ENCODE results near the gene AOC2. TPM values are rescaled to one million over a fixed set of nuclear protein-coding genes. Genes with fewer than 3 reads are reported as not detected.

The AOC2 gene
- total and polyA plus RNA-seq, 2 of the 13 experiments (the other 11 are each of a cell fraction or from before 2014, with no cell fraction given): 1.2 to 3.3 TPM

DNA sequence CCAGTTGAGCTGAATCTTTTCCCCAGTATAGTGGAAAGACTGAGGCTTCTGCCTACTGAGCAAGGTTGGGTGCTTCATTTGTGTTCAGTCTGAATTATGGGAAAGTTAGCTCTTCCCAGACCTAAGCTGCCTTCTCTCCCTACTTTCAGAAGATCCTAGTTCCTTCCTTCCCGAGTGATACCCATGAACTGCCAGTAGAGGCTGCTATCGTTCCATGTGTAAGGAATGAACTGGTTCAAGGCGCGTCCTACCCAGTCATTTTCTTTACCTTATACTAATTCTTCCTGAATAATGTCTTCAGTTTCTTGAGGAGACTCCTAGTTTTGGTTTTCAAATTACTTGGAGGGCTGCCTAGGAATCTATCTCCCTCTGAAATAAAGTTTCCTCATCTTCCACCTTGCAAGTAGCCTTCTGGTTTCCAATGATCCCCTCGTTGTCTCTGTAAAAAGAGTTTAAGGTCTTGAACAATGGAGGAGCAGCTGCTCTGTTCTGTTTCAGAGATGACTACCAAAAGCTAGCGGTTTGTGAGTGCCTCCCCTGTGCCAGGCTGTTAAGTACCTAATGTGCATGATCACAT lies 934 bp upstream of the AOC2 start (continued):
- TF ChIP-seq, protein P1, sequence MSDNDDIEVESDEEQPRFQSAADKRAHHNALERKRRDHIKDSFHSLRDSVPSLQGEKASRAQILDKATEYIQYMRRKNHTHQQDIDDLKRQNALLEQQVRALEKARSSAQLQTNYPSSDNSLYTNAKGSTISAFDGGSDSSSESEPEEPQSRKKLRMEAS (IDR thresholded peaks at IDR 0.05): no peak
- TF ChIP-seq, protein P2, sequence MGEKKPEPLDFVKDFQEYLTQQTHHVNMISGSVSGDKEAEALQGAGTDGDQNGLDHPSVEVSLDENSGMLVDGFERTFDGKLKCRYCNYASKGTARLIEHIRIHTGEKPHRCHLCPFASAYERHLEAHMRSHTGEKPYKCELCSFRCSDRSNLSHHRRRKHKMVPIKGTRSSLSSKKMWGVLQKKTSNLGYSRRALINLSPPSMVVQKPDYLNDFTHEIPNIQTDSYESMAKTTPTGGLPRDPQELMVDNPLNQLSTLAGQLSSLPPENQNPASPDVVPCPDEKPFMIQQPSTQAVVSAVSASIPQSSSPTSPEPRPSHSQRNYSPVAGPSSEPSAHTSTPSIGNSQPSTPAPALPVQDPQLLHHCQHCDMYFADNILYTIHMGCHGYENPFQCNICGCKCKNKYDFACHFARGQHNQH (CRISPR knock-in tag; IDR thresholded peaks at IDR 0.05): peak; percentile 62; the same call in 1 of the 2 replicates
- TF ChIP-seq ZNF484 (CRISPR knock-in tag; IDR thresholded peaks at IDR 0.05; ENCODE audit: borderline replicate concordance, low read depth) (no peak), ELF3 (CRISPR knock-in tag; IDR thresholded peaks at IDR 0.05) (peak; percentile 57), ZNF343 (CRISPR knock-in tag; IDR thresholded peaks at IDR 0.05) (no peak)
- TF ChIP-seq, protein P3, sequence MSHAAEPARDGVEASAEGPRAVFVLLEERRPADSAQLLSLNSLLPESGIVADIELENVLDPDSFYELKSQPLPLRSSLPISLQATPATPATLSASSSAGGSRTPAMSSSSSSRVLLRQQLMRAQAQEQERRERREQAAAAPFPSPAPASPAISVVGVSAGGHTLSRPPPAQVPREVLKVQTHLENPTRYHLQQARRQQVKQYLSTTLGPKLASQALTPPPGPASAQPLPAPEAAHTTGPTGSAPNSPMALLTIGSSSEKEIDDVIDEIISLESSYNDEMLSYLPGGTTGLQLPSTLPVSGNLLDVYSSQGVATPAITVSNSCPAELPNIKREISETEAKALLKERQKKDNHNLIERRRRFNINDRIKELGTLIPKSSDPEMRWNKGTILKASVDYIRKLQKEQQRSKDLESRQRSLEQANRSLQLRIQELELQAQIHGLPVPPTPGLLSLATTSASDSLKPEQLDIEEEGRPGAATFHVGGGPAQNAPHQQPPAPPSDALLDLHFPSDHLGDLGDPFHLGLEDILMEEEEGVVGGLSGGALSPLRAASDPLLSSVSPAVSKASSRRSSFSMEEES (CRISPR knock-in tag; IDR thresholded peaks at IDR 0.05): 0 out of 2 replicates have a peak, but pooled peaks have one; percentile 45

DNA sequence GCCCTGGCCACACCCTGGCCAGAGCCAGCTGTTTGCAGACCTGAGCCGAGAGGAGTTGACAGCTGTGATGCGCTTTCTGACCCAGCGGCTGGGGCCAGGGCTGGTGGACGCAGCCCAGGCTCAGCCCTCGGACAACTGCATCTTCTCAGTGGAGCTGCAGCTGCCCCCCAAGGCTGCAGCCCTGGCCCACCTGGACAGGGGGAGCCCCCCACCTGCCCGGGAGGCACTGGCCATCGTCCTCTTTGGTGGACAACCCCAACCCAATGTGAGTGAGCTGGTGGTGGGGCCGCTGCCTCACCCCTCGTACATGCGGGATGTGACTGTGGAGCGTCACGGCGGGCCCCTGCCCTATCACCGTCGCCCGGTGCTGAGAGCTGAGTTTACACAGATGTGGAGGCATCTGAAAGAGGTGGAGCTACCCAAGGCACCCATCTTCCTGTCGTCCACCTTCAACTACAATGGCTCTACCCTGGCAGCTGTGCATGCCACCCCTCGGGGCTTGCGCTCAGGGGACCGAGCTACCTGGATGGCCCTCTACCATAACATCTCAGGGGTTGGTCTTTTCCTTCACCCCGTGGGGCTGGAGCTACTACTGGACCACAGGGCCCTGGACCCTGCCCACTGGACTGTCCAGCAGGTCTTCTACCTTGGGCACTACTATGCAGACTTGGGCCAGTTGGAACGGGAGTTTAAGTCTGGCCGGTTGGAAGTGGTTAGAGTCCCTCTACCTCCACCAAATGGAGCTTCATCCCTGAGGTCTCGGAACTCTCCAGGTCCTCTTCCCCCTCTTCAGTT lies 578 bp downstream of the AOC2 start:
- no peaks in the 10 kb centered on the region for H3K9me3 ChIP-seq (ENCODE audit: low read length)
- TF ChIP-seq KAT2B (IDR thresholded peaks at IDR 0.05; ENCODE audit: borderline replicate concordance, low read depth, low read length): no peak
- TF ChIP-seq CAMTA2 (CRISPR knock-in tag; IDR thresholded peaks at IDR 0.05; ENCODE audit: borderline replicate concordance): no peak
- TF ChIP-seq AGO2 (optimal IDR thresholded peaks at IDR 0.05; ENCODE audit: low read depth, low read length): peak; percentile 94
- TF ChIP-seq, protein P4, sequence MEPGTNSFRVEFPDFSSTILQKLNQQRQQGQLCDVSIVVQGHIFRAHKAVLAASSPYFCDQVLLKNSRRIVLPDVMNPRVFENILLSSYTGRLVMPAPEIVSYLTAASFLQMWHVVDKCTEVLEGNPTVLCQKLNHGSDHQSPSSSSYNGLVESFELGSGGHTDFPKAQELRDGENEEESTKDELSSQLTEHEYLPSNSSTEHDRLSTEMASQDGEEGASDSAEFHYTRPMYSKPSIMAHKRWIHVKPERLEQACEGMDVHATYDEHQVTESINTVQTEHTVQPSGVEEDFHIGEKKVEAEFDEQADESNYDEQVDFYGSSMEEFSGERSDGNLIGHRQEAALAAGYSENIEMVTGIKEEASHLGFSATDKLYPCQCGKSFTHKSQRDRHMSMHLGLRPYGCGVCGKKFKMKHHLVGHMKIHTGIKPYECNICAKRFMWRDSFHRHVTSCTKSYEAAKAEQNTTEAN (CRISPR knock-in tag; conservative IDR thresholded peaks at IDR 0.05): no peak
- TF ChIP-seq POGZ (CRISPR knock-in tag; IDR thresholded peaks at IDR 0.05): no peak
- TF ChIP-seq TARDBP (CRISPR knock-in tag; IDR thresholded peaks at IDR 0.05): no peak
- 0 out of 2 replicates have a peak, but pooled peaks have one; percentile 35 for TF ChIP-seq ZNF138 (CRISPR knock-in tag; IDR thresholded peaks at IDR 0.05; ENCODE audit: low read depth)
- peak; percentile 12; the same call in 1 of the 2 replicates for TF ChIP-seq JUND (CRISPR knock-in tag; IDR thresholded peaks at IDR 0.05)
- TF ChIP-seq POLR2AphosphoS5 (IDR thresholded peaks at IDR 0.05; ENCODE audit: low read depth, low read length): 0 out of 2 replicates have a peak, but pooled peaks have one; percentile 11
- TF ChIP-seq EED (CRISPR knock-in tag; IDR thresholded peaks at IDR 0.05): no peak
- 0 out of 2 replicates have a peak, but pooled peaks have one; percentile 12 for TF ChIP-seq POLR2G (IDR thresholded peaks at IDR 0.05; ENCODE audit: low read depth, low read length)
- TF ChIP-seq RBFOX2 (IDR thresholded peaks at IDR 0.05; ENCODE audit: low read depth, low read length): peak; percentile 75
- POLR2A ChIA-PET: interaction anchor here (1.1 to 5.0 kb wide), 8 partner anchors 10 to 154 kb away, joined by 4 to 39 read pairs (median 12); partner anchors contain the start of genes BECN1, PSME3 and RPL27
- peaks cover 34 to 54% of the 10 kb centered on the region in 2 experiments for H3K36me3 ChIP-seq (replicated peaks in 1 of 2; ENCODE audit: control insufficient read depth in 1 of 2, insufficient read depth in 2 of 2, low read length in 2 of 2)
- no peak overlapping the region for H3K27ac ChIP-seq (ENCODE audit: extremely low read length, insufficient read depth, low read length)
- H3K4me2 ChIP-seq (ENCODE audit: low read depth, low read length): no peak overlapping the region
- 98% methylated on average over 19 of the region's 24 CpGs for WGBS (ENCODE audit: low lambda C conversion rate)
- CTCF ChIA-PET (ENCODE audit: low intra/inter-chr PET ratio, low total read pairs): interaction anchor here (2.6 to 3.6 kb wide), 2 partner anchors 84 to 92 kb away, joined by 32 to 68 read pairs; no protein-coding TSS in a partner anchor
- H2AFZ ChIP-seq (ENCODE audit: low read length): no peak overlapping the region
- no peaks in the 10 kb centered on the region for H4K20me1 ChIP-seq (ENCODE audit: insufficient read depth, low read length)
- in situ Hi-C loops (cut with HindIII; ENCODE audit: extremely low pct_ligation_motif_present, low pct_unique_long_range_greater_than_20kb) (loop anchor here (5.0 to 10.0 kb wide), 2 partner anchors 82 to 140 kb away; partner anchors contain the start of genes PTGES3L and RUNDC1), intact Hi-C loops (cut with micrococcal nuclease; ENCODE audit: unreplicated experiment) (loop anchor here (5.0 kb wide), 1 partner anchor 137 kb away; the partner anchor contains the start of genes PTGES3L and RUNDC1)
- FAIRE-seq (no peak), DNase-seq (ENCODE audit: low spot score) (no peak), ATAC-seq (no peak)
- no peak overlapping the region for H3K9ac ChIP-seq (ENCODE audit: insufficient read depth, low read depth, low read length)
- BruUV-seq (replicated peaks): no TSS peak
- H3K79me2 ChIP-seq (ENCODE audit: insufficient read depth, low read length): no peaks in the 10 kb centered on the region
- H3K4me1 ChIP-seq (ENCODE audit: insufficient read depth, low read length): peaks cover 17% of the 10 kb centered on the region; the same call in 1 of the 2 replicates
- H3K27me3 ChIP-seq (ENCODE audit: control insufficient read depth in 1 of 2, insufficient read depth in 2 of 2, low read length in 2 of 2): no peaks in the 10 kb centered on the region
- no peak overlapping the region for H3K4me3 ChIP-seq (replicated peaks in 1 of 3; ENCODE audit: insufficient read depth in 1 of 3, low read depth in 2 of 3, low read length in 3 of 3)

Measured in HepG2 (cell line).